ENCODE results near the gene GABRR2. TPM values are rescaled to one million over a fixed set of nuclear protein-coding genes. Genes with fewer than 3 reads are reported as not detected.

GABRR2 gene
- total RNA-seq, 1 experiment from 2014 or later: 0.78 TPM

GRCh38 chr6:89317067-89317466 lies 2.0 kb upstream of the GABRR2 start:
- Mint-ChIP-seq H3K4me1 (ENCODE audit: low read depth, unreplicated experiment) (peaks cover 4% of the 10 kb centered on the region), H3K27me3 (ENCODE audit: unreplicated experiment) (no peaks in the 10 kb centered on the region), H3K9me3 (ENCODE audit: low read depth, unreplicated experiment) (peaks cover 8% of the 10 kb centered on the region), H3K36me3 (ENCODE audit: insufficient read depth, unreplicated experiment) (no peaks in the 10 kb centered on the region), H3K27ac (ENCODE audit: unreplicated experiment) (no peak overlapping the region), H3K4me3 (ENCODE audit: low read depth, unreplicated experiment) (no peak overlapping the region)
- no peak for DNase-seq
- TF ChIP-seq CTCF (IDR thresholded peaks at IDR 0.05; ENCODE audit: unreplicated experiment): no peak
- no TSS peak for BruUV-seq (replicated peaks)
- intact Hi-C loops (cut with micrococcal nuclease; ENCODE audit: unreplicated experiment): no loop called here
- CTCF ChIA-PET: no interaction called here

GRCh38 chr6:89314692-89315091 lies 407 bp downstream of the GABRR2 start:
- Mint-ChIP-seq H3K36me3 (ENCODE audit: insufficient read depth, unreplicated experiment) (no peaks in the 10 kb centered on the region), H3K4me3 (ENCODE audit: low read depth, unreplicated experiment) (no peak overlapping the region), H3K4me1 (ENCODE audit: low read depth, unreplicated experiment) (peaks cover 28% of the 10 kb centered on the region), H3K9me3 (ENCODE audit: low read depth, unreplicated experiment) (peaks cover 2% of the 10 kb centered on the region), H3K27me3 (ENCODE audit: unreplicated experiment) (no peaks in the 10 kb centered on the region), H3K27ac (ENCODE audit: unreplicated experiment) (no peak overlapping the region)
- TF ChIP-seq CTCF (IDR thresholded peaks at IDR 0.05; ENCODE audit: unreplicated experiment): no peak
- CTCF ChIA-PET: interaction anchor here (0.6 kb wide), 1 partner anchor 408 kb away, joined by 6 read pairs; no protein-coding TSS in a partner anchor
- no TSS peak for BruUV-seq (replicated peaks)
- intact Hi-C loops (cut with micrococcal nuclease; ENCODE audit: unreplicated experiment): loop anchor here (5.0 kb wide), 1 partner anchor 53 kb away; no protein-coding TSS in a partner anchor
- DNase-seq: no peak

- CTCF ChIA-PET: interaction anchor here (2.4 kb wide), 1 partner anchor 14 kb away, joined by 9 read pairs; no protein-coding TSS in a partner anchor
- Mint-ChIP-seq H3K4me3 (ENCODE audit: low read depth, unreplicated experiment) (no peak overlapping the region), H3K36me3 (ENCODE audit: insufficient read depth, unreplicated experiment) (no peaks in the 10 kb centered on the region), H3K9me3 (ENCODE audit: low read depth, unreplicated experiment) (no peaks in the 10 kb centered on the region), H3K27ac (ENCODE audit: unreplicated experiment) (no peak overlapping the region), H3K27me3 (ENCODE audit: unreplicated experiment) (no peaks in the 10 kb centered on the region), H3K4me1 (ENCODE audit: low read depth, unreplicated experiment) (peaks cover 28% of the 10 kb centered on the region)
- intact Hi-C loops (cut with micrococcal nuclease; ENCODE audit: unreplicated experiment): loop anchor here (5.0 kb wide), 1 partner anchor 54 kb away; no protein-coding TSS in a partner anchor
- no peak for DNase-seq
- no peak for TF ChIP-seq CTCF (IDR thresholded peaks at IDR 0.05; ENCODE audit: unreplicated experiment)
- BruUV-seq (replicated peaks): no TSS peak
Observed at GRCh38 chr6:89313006-89313405, 2.1 kb downstream of the GABRR2 start.

GRCh38 chr6:89311853-89312531 lies 3.1 kb downstream of the GABRR2 start:
- CTCF ChIA-PET: interaction anchor here (2.4 kb wide), 1 partner anchor 13 kb away, joined by 9 read pairs; no protein-coding TSS in a partner anchor
- TF ChIP-seq CTCF (IDR thresholded peaks at IDR 0.05; ENCODE audit: unreplicated experiment): no peak
- H3K9me3 Mint-ChIP-seq (ENCODE audit: low read depth, unreplicated experiment): no peaks in the 10 kb centered on the region
- peak; percentile 43 for DNase-seq
- peaks cover 28% of the 10 kb centered on the region for H3K4me1 Mint-ChIP-seq (ENCODE audit: low read depth, unreplicated experiment)
- peak overlapping the region; percentile 5 for H3K27ac Mint-ChIP-seq (ENCODE audit: unreplicated experiment)
- peak overlapping the region; percentile 13 for H3K4me3 Mint-ChIP-seq (ENCODE audit: low read depth, unreplicated experiment)
- BruUV-seq (replicated peaks): no TSS peak
- H3K36me3 Mint-ChIP-seq (ENCODE audit: insufficient read depth, unreplicated experiment): no peaks in the 10 kb centered on the region
- no peaks in the 10 kb centered on the region for H3K27me3 Mint-ChIP-seq (ENCODE audit: unreplicated experiment)
- intact Hi-C loops (cut with micrococcal nuclease; ENCODE audit: unreplicated experiment): loop anchor here (5.0 kb wide), 1 partner anchor 55 kb away; no protein-coding TSS in a partner anchor

Measured in Calu3 (cell line).